SIG-M5 (cell line): ENCODE measurements around the gene ICAM3.

Experiments
- DNase-seq: peaks from one replicate; lab custom pipeline; 2025; lab: John Stamatoyannopoulos, UW

ICAM3 gene

DNA sequence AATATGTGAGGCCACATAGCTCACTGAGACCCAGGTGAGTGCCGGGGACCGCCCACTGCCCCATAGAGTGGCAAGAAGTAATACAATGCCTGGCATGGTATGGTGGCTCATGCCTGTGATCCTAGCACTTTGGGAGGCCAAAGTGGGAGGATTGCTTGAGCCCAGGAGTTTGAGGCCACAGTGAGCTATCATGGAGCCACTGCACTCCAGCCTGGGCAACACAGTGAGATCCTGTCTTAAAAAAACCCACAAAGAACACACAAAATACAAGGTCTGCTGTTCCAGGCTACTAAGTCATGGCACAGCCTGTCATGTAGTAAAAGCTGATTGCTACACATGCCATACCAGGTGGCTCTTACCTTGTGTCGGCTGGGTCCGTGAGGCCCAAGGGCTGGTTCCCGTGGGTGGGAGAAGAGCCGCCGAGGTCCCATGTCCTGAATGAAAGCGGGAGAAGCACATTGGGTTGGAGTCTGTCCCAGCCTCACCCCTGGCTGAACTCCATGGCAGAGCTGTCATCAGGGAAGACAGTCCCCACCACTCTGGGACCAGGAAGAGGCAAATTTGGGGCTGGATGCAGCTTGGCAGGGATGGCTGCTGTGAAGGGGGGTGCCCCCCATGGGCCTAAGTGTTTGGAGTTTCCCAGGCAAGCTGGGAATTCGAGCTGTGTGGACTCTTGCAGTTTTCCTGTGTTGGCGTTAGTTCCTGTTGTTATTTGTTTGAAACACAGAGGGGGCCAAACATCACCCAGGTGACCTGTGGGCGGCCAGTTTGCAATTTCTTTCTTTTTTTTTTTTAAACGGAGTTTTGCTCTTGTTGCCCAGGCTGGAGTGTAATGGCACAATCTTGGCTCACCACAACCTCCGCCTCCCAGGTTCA, 20.4 kb downstream of the ICAM3 start:
- no peak for DNase-seq

DNA sequence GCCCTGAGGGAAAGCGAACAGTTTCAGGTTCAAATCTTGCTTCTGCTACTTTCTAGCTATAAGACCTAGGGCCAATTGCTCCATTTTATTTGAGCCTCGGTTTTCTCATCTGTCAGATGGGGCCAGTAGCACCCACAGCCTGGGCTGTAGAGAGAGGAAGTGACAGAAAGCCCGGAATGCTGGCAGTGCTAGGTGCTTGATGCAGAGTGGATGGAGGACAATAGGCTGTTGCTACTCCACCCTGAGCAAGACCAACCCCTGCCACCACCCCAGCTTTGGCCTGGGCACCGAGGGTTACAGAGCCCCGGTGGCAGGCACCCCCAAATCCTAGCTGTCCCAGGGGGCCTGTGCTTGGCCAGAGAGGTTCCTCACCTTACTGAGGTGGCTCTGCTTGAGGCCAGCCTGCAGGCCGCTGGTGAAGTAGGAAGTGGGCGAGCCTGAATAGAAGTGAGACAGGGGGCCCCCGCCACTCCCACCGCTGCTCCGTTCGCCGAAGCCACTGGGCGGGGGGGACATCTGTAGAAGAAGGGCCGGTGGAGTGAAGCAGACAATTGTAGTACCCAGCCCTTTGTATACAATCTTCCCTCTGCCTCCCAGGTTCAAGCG, 21.5 kb downstream of the ICAM3 start:
- DNase-seq: no peak

DNA sequence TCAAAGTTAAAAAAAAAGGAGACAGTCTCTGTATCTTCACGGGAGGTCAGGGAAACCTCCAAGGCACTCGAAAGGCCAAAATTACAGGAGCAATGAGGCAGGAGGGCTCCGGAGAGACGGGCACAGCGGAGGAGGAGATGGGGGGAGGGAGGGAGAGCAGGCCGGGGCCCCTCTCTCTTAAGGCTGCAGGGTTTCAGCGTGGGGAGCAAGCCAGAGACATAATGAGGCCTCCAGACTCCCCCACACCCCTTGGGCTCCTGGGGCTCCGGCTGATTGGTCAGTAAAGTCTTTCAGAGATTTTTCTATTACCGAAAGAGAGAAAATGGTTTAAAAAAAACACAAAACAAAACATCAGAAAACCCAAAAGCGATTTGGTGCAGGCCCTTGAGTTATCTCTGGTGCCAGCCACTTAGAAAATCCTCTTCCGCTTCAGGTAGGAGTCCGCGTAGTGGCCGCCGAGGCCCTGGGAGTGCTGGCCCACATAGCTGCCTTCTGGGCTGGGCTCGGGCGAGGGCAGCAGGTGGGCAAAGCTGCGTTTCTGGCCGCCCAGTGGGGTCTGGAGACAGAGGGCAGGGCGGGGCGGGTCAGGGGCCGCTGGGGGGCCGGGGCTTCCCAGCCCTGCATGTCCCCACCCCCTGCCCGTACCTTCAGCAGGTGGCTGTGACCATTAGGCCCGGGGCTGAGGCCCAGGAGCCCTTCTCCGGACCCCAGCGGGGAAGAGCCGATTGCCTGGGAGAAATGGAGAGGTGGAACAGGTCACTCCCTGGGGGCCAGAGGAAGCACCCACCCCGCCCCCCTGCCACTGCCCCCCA, 22.2 kb downstream of the ICAM3 start:
- no peak for DNase-seq

DNA sequence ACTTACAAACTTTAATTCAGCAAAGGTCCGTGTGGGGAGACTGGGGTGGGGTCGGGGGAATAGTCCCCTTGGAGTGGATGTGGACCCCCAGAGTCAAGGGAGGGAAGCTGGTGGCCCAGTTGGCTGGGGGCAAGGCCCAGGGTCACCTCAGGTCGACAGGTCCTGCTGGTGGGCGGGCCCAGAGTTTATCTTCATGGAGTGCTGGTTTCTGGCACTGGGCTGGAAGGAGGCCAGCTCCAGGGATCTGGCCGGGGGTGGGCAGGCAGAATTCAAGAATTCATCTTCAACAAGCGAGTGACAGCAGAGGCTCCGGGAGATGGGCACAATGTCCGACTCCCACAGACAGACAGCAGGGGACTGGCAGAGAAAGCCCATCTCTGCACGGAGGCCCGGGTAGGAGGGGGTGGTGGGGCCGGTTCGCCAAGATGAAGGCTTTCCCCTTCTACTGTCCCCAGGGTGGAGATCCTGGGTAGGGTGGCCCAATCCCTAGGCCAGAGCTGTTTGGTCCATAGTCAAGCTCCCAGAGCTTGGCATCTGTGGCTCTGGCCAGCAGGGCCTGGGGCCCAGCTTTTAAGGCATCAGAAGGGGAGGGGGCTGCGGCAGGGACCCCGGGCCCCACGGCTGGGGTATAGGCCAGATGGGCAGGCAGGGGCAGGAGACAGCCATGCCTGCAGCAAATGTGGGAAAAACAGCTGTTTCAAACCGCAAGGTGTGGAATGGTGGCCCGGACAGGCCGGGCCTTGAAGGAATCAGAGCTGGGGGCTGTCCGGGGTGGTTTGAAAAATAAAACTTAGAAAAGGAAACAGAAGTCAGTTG, 23.0 kb downstream of the ICAM3 start:
- DNase-seq: no peak

DNA sequence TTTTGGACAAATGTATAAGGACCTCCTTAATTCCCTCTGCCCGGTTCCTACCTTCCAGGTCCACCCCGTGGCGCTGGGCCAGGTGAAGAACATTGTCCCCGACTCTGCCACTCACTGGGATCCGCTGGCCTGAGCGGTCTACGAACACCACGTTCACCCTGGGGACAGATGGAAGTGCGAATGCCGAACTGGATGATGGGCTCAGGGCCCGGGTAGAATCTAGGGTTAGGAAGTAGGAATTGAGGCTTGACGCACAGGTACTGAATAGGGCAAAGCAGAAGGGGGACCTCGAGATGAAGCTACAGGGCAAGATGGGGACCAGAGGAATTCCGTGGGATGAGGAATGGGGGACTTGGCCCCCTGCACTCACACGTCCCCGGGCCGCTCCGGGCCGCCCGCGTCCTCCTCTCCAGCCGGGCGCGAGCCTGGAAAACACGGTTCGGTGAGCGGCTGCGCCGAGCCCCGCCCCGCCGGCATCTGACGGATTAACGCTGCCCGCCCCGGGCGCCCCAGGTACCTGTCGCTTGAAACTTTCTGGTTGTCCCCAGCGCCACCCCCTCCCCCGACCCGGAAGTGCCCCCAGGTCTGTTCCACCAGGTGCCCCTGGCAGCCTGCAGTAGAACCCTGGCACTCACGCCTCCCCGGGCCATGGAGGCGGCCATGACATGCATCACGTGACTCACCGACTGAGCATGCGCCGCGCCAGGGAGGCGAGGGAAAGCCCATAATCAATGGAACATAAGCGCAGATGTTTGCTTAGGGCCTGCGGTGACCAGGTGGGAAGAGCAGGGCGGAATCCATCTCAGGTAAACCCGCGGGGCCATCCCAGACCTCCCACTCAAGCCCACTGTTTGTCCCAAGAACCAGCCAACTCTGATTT, 23.8 kb downstream of the ICAM3 start, which contains the start of gene FDX2:
Gene FDX2 (minus strand): TSS at position 681 of the 880 bp plus-strand sequence. CDS start 19 bp downstream, at position 662.
- DNase-seq: no peak

DNA sequence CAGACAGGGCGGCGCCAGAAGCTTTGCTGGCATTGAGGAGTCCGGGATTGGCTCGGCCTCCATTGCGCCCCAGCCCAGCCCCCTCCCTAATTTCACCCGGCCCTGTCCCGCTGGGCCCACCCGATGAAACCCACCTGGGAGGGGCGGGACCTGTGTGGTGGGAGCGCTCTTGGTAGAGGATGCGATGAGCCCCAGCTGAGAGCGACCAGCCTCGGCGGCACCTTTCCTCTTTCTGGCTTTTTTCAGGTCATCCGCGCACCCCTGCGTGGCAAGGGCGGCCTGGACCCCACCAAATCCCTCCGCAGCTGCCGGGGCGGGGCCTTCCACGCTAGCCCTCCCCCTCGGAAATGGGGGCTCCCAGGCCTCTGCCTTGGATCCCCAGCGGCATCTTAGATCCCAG, 30.0 kb downstream of the ICAM3 start, which contains the start of gene ZGLP1:
Gene ZGLP1 (minus strand): TSS at position 393 of the 400 bp plus-strand sequence.
- no peak for DNase-seq

DNA sequence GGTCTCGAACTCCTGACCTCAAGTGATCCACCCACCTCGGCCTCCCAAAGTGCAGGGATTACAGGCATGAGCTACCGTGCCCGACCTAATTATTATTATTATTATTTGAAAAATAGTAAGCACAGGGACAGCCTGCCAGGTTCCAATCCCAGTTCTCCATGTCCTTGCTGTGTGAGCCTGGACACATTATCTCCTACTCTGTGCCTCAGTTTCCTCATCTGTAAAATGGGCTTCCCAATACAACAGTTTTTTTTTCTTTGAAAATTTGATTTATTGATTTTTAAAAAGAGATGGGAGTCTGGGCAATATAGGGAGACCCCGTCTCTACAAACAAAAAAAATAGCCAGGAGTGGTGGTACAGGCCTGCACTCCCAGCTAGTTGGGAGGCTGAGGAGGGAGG, 33.1 kb downstream of the ICAM3 start:
- no peak for DNase-seq

DNA sequence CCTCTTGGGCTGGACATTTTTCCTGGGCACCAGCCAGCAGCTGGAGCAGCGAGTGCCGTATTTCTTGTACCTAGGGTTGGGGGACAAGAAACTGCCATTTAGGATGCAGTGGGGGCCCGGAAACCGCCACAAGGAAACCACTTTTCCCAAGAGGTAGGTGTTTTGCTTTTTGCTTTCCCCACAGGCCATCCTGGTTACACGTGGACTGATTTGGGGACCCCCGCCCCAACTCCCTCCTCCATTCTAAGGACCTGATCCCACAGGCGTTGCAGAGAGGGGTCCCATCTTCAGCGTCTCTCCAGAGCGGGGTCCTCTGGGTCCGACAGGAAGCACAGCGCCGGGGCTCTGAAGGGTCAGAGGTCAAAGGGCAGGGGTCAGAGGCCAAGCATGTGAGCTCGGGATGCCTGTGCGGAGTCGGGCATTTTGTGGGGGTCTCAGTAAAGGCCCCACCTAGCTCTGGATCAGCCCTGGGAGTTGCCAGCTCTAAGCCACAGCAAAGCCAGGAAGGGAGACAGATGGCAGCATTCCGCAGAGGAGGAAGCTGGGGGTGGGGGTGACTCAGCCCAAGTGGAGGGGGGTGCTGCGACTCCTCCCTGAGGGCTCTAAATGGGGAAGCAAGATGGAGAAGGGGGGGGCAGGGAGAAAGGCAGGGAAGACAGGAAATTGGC, 34.2 kb downstream of the ICAM3 start:
- DNase-seq: no peak

DNA sequence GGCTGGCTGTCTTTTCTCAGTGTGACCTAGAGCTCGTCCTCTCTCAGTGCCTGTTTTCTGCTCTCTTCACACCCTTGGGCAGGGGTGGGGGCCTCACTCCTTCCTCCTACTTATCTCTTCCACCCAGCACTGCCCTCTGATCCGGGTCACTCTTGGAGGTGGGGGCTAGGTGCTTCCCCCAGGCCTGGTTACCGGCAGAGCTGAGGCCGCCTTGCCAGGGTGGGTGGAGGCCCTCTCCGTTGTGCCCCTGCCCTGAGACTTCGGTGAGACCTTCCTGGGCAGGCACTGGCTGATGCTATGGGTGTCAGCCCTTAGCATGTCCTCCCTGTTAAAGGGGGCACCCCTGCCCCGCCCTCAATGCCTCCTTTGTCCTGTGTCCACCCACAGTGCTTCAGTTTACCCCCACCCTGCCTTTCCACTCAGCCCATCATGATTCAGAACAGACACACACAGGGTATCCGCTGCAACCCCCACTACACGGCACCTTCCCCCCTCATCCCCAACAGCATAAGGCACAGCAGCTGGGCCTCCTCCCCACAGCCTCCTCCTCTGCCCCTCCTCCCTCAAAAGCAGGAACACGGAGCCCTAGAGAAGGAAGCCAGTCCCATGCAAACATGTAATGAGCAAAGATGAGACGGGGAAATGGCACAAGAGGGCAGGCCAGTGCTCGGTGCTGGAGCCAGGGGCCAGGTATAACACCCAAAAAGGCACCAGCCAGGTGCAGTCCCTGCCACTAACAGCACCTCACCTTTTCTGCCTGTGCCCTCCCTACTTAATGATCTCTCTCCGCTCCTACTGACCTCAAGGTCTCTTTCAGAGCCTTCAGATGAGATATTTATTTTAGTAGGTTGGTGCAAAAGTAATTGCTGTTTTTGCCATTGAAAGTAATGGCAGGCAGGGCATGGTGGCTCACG, 39.6 kb downstream of the ICAM3 start:
- no peak for DNase-seq

DNA sequence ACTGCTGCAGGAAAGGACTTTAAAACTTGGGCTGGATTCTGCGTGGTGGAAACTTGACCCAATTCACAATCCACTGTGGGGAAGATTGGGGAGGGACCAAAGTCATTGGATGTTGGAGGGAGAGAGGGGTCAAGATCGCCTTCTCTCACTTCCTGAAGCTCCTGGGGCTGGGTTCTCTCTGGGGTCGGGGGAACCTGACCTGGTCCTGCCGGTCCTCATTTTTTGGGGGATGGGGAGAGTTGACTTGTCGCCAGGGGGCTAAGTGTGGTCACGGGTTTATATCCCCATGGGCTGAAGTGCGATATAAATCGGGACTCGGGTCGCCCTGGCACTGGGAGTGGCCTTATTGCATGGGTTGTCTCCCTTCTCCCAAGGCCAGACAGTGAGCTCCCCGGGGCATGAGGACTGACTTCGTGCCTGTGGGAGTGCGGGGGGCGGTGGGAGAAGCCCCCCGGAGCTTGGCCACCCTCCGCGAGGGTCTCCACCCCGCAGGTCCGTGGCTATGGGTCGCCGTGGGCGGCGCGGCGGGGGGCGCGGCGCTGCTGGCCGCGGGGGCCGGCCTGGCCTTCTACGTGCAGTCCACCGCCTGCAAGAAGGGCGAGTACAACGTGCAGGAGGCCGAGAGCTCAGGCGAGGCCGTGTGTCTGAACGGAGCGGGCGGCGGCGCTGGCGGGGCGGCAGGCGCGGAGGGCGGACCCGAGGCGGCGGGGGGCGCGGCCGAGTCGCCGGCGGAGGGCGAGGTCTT, 43.4 kb downstream of the ICAM3 start:
- DNase-seq: no peak

DNA sequence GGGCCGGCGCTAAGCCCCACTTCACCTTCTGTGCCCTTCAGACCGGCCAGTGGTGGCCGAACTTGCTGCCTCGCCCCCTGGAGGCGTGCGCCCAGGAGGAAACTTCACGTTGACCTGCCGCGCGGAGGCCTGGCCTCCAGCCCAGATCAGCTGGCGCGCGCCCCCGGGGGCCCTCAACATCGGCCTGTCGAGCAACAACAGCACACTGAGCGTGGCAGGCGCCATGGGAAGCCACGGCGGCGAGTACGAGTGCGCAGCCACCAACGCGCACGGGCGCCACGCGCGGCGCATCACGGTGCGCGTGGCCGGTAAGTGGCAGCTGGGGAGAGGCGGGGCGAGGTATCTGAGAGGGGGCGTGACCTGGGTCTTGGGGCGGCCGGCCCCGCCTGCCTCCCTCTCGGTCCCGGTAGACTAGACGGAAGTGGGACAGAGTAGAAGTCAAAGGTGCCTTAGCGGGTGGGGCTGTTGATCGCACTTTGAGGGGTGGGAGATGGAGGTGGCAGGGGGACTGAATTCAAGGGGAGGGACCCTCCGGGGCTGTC, 44.0 kb downstream of the ICAM3 start:
- DNase-seq: no peak

DNA sequence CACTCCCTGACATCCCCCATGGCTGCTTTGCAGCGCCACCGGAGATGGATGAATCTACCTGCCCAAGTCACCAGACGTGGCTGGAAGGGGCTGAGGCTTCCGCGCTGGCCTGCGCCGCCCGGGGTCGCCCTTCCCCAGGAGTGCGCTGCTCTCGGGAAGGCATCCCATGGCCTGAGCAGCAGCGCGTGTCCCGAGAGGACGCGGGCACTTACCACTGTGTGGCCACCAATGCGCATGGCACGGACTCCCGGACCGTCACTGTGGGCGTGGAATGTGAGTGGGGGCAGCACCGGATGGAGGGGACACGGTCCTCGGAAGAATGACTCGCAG, 45.1 kb downstream of the ICAM3 start:
- DNase-seq: no peak

DNA sequence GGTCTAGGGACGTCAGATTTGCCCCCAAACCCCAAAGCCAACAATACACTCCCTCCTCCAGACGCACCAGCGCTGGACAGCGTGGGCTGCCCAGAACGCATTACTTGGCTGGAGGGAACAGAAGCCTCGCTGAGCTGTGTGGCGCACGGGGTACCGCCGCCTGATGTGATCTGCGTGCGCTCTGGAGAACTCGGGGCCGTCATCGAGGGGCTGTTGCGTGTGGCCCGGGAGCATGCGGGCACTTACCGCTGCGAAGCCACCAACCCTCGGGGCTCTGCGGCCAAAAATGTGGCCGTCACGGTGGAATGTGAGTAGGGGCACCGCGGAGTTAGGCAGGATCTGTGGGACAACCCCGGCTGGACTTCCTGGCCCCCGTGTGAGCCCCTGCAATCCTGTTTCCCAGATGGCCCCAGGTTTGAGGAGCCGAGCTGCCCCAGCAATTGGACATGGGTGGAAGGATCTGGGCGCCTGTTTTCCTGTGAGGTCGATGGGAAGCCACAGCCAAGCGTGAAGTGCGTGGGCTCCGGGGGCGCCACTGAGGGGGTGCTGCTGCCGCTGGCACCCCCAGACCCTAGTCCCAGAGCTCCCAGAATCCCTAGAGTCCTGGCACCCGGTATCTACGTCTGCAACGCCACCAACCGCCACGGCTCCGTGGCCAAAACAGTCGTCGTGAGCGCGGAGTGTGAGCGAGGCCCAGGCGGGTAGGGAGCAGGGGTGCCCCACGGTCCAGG, 45.6 kb downstream of the ICAM3 start:
- no peak for DNase-seq

DNA sequence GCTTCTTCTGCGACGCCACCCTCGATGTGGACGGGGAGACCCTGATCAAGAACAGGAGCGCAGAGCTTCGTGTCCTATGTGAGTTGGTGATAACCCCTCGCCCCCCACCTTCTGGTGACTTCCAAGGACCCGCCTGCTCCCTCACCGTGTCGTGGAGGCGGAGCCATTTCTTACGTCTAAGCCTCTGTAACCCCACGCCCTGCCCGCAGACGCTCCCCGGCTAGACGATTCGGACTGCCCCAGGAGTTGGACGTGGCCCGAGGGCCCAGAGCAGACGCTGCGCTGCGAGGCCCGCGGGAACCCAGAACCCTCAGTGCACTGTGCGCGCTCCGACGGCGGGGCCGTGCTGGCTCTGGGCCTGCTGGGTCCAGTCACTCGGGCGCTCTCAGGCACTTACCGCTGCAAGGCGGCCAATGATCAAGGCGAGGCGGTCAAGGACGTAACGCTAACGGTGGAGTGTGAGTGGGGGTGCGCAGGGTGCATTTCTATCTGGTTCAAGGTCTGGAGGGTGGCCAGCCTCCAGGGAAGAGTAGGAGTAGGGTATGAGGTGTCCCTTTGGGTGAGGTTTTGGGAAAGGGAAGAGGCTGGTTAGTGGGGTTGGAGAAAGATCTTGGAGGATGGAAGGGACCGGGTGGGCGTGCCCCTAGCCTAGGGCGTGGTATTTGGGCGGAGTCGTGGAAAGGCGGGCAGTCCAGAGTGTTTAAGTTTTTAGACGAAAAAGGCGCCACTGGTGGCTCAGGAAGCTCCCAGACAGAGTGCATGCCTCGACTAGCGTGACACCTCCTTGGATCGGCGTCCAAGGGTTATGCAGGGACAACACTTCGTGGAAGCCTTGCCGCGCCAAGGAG, 46.4 kb downstream of the ICAM3 start:
- DNase-seq: no peak

DNA sequence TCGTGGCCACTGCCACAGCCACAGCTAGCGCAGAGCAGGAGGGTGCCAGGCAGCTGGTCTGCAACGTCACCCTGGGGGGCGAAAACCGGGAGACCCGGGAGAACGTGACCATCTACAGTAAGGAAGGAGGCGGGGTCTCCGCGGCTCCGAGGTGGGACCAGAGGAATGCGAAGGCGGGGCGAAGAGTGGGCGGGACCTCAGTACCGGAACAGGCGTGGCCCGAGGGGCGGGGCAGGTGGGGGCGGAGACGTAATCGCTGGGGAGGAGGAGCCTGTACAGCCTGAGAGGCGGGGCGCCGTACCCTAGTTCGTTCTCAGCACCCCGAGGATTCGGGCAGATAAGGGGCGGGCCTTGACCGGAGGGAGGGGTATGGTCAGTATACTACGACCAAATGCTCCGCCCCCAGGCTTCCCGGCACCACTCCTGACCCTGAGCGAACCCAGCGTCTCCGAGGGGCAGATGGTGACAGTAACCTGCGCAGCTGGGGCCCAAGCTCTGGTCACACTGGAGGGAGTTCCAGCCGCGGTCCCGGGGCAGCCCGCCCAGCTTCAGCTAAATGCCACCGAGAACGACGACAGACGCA, 47.1 kb downstream of the ICAM3 start:
- no peak for DNase-seq

DNA sequence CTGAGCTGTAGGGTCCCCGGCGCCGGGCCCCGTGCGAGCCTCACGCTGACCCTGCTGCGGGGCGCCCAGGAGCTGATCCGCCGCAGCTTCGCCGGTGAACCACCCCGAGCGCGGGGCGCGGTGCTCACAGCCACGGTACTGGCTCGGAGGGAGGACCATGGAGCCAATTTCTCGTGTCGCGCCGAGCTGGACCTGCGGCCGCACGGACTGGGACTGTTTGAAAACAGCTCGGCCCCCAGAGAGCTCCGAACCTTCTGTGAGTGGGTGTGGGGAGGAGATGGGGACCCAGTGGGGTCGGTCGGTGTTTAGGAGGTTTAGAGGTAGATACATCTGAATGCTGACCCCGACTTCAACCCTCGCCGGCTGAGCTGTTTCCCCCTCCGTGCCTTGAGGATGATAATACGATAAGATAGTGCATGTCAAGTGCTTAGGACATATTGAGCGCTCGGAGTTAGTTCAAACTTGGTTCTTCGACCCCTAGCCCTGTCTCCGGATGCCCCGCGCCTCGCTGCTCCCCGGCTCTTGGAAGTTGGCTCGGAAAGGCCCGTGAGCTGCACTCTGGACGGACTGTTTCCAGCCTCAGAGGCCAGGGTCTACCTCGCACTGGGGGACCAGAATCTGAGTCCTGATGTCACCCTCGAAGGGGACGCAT, 47.7 kb downstream of the ICAM3 start:
- DNase-seq: no peak
